Muscle of arm (tissue), 12 donors: ENCODE results near the gene CHD2. TPM values are rescaled to one million over a fixed set of nuclear protein-coding genes. Genes with fewer than 3 reads are reported as not detected.
"Not testable (repeated sequence)": the region's sequence is repeated elsewhere in the genome, so short reads cannot be mapped to it uniquely, and the experiment has no call there.

Experiments
- DNase-seq: peaks from one replicate; pipeline ENCODE4 v3.0.0-alpha.2; 2013
- polyA plus RNA-seq, 12 donors: library from polyadenylated mRNA; unstranded; fragments of 120-200 nt; gene quantifications; one replicate each; pipeline ENCODE4 v1.2.1, GENCODE V29; 2013; ENCODE audit not compliant: insufficient read length in 12 of 12

CHD2 gene
- polyA plus RNA-seq, 12 donors: 50.6 to 133 (median 63.7) TPM; not detected in 1

DNA sequence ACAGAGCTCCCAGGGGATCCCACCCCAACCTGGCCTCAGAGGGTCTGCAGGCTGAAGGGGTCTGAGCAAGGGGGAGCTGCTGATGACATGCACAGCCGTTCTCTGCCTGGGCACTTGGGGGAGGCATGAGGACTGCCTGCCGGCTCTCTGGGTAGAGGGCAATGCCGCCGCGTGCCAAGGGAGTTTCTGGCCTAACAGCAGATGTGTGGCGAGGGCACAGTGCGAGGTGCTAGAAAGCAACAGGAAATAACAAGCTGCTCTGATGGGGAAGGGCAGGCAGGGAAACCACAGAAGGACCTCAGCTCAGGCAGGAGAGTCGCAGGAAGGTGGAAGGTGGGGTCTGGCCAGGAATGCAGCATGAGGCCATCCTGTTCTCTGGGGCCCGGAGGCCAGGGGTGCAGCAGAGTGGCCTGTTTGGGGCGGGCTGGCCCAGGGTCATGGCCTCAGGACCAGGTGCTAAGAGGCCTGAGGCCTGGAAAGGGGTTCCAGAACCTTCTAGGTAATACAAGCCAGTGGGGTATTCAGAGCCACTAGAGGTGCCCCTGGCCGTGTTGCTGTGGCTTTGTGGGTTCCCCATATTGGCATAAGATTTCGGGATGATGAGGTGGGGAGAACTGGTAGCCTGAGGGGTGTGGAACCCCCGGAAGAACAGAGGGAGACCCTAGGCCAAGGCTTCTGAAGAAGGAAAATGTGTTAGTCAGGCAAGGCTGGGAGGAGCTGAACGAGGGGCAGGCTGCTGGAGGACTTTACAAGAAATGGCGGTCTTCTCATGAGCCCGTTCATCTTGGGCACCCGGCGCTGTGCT, 147.7 kb downstream of the CHD2 start:
- DNase-seq: no peak

DNA sequence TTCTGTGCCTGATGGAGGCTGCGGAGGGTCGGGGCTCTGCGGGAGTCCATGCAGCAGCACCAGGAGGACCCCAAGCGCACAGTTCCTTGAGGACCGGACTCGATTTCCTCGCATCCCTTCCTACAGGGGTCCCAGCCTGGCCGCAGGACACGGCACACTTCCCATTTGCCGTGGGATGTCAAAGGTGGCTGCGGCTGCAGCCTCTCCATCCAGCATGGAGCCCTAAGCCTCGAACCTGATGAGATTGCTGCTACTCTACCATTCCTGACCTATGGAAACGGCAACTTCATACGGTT, 148.2 kb downstream of the CHD2 start:
- DNase-seq: no peak

DNA sequence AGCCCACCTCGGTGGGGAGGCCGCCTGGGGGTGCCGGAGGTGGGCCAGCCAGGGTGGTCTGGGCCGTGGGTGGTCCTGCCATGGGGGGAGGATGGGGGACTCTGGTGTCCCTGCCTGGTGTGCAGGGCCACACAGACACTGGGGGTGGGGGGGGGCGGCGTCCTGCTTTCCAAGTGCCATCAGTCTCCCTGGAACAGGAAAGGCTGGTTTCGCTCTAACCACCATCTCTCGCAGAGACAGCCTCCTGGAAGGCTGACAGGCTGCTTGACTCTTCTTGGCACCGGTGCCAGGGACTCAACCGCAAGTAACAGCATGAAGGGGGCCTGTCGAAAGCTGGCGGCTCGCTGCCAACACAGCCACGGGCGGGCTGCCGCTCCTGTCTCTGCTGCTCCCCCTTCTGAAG, 148.6 kb downstream of the CHD2 start:
- no peak for DNase-seq

DNA sequence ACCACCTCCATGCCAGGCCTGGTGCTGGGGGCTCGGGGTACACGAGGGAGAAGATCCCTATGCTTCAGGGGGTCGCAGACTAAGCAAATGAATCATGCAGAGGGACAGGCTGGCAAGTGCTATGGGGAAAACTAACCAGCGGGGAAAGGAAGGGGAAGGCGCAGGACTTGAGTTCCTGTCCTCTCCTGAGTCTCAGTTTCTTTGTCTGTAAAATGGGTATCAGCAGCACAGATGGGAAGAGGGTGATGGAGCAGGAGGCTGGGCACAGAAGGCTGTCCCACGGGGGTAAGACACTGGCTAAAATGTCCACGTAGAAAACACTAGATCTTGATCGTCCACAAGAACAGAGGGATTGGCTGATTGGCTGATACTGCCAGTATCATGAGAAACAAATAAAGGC, 149.1 kb downstream of the CHD2 start:
- DNase-seq: no peak

DNA sequence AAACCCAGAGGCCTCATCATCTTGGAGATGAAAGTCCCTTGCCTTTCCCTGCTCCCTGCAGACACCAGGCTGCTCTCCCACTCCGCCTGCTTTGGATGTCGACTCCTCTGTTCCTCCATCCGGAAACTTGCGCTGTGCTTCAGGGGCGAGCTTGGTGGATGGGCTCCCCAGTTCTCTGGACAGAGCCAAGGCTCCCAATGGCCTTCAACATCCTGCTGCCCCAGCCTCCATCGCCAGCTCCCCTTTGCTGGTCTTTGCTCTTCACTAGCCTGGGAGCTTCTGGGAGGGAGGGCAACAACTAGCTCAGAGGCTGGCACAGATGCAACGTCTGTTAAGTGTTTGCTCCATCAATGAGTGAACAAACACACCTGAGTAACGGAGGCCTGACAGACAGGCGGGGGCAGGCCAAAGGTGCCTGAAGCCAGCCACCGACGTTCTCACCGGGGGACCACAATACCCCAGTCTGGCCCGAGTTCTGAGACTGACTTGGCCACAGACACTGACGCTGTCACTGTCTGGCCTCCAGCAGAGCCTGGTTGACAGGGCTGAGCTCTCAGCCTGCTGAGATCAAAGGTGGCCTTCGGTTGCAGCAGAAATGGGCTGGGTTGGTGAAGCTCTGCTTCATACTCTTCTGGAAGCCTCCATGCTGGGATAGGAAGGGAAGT, 149.9 kb downstream of the CHD2 start:
- DNase-seq: no peak

DNA sequence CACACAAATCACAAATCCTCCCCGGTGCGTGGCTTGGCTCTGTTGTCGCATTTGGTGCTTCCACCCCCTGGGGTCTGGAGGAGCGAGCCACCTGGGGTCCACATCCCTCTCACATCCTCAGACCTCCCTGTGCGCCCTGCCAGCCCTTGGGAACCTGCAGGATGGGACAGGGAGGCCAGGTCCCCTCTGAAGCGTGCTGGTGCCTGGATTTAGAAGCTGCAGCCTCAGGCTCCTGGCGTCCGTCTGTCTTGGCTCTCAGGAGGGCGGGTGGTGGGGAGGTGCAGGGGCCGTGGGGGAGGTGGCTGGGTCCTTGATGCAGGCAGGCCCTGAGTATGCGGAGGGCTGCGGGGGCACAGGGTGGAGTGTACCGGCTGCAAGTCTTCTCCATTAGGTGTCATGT, 150.5 kb downstream of the CHD2 start:
- DNase-seq: no peak

DNA sequence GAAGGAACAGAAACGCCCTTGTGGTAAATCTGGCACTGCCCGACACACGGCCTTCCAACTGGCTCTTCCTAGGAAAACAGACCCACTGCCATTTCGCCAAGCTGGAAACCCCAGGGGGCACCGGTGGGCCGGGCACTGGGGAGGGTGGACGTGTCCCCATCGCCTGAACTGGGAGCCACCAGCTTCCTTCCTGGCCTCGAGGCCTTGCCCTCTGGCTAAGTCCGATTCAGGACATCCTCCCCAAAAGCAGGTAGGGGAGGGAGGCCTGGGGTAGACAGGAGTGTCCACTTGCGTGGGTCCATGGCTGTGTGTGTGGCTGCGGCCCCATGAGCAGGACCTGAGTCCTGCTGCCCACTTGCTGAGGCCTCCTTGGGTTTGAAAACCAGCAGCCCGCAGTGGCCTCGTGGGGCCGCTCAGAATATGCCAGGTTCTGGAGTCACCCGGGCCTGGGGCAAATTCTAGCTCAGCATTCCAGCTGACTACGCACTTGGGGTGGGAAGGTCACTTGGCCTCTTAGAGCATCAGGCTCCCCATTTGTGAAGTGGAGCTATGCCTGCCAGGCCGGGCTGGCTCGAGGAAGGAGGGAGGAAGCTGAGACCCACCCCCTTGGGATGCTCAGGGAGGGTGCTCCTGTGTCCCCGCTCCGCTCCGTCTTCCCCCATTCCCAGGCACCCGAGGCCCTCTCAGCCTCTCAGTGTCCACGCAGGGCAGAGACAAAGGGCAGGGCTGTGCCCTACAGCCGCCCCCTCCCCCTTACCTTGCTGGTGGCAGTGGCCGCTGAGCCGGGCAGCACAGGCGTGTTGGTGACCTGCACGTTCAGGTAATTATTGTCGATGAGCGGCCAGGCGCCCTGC, 151.3 kb downstream of the CHD2 start:
- DNase-seq: no peak

DNA sequence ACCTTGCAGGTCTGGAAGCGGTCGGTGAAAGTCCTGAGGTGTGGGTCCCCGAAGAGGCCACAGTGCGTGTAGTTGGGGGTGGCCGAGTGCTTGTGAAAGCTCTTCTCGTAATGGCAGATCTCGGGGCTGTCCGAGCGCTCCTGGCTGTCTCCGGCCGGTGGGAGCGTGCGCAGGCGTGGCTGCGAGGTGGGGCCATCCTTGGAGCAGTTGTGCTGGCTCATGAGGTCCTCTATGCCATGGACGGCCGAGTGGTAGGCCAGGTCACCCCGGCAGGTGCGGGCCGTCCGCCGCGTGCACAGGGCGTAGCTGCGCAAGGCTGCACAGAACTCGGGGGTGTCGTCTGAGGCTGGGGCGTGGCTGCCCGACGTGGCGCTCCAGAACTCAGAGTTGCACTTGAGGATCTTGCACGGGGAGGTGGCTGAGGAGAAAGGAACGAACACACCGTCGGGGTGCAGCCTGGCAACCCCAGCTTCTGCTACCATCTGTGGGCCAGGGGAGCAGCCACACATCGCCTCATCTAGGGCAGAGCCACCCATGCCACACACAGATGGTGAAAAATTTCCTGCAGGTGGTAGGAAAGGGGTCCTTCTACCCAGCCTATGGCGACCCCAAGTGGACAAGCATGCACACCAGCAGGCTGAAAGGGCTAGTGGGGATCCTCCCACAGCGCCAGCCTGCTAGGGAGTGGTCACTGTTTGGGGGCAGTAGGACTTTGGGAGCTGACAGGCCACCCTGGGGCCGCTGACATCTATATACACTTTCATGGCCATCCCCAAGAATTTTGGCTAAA, 152.2 kb downstream of the CHD2 start:
- DNase-seq: no peak

DNA sequence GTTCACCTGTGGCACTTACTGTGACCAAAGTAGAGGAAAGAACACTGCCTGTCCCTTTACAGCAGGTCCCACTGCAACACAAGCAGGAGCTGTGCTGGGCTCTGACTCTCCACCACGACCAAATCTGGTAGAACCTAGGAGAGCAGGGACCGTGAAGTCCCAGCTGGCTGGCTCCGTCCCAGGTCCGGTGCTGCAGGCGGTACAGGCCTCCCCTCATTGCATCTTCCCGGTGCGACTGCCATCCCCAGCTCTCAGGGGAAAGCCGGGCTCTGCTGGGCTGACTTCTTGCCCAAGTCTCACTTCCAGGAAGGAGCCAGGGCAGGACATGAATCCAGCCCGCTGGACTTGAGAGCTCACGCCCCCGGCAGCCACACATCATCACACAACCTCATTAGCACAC, 155.1 kb downstream of the CHD2 start:
- DNase-seq: no peak

DNA sequence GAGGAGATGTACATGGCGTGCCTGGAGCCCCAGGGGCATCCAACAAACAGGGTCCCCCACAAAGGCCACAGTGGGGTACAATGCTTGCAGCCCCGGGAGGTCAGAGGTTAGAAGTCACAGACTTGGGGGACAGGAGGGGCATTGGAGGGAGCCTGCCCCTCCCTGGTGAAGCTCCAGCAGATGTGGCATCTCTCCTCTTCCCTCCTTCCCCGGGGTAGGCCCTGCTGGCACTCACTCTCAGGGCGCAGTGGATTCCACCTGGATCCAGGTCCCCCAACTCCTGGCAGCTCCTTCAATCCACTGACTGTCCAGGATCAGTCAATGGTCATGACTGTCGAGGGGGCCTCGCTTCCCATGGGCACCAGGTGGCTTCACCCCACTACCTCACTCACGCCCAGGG, 156.7 kb downstream of the CHD2 start:
- no peak for DNase-seq

DNA sequence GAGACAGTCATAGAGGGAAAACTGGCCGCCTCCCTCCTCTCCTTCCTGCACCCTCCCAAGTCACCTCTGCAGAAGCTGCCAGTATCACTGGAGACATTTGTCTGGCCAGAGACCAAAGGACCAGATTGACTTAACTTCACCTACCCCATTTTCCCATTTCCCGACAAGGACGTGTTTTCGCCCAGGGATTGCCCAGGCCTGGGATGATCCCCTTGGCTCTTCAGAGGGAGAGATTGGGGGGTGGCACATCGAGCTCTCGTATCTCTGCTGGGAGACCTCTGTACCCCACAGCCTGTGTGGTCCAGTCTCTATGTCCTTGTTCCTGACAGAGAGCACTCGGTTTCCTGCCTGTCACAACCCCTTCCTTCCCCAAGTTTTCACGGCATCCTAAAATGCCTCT, 157.5 kb downstream of the CHD2 start:
- DNase-seq: no peak

DNA sequence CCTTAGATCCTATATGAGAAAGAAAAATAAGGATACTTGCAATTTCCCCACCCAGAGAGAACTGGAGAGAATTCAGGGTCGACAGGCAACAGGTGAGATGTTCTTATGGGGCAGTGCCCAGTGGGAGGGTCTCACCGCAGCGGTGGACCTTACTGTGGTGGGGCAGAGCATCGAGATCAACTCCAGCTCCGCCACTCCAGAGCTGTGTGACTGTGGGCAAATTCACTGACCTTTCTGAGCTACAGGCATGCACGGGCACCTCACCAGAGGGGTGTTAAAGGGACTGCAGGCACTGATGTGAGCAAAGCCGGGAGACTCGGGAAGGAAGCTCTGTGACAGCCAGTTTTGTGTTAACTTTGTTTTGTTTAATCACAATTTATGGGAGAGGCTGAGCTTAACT, 158.0 kb downstream of the CHD2 start:
- DNase-seq: no peak

DNA sequence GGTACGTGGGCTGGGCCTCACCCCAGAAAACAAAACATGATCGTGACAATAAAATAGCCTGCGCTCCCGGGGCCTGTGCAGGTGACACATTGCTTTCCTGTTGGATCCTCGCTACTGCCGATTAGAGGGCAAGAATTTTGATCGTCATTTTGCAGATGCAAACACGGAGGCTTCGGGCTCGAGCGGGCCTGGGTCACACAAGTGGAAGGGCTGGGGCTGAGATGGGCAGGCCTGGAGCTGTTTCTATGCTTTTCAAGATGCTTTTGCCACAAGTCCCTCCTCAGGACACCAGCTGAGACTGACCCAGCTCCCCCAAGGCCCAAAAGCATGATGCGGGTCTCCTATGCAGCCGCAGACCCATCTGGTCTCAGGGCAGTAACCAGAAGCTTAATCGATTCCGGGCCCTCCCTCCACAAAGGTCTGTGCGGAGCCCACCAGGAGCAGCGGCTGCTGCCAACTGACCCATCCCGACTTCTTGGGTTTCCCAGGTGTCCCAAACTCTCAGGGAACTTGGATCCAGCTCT, 158.8 kb downstream of the CHD2 start:
- DNase-seq: no peak

DNA sequence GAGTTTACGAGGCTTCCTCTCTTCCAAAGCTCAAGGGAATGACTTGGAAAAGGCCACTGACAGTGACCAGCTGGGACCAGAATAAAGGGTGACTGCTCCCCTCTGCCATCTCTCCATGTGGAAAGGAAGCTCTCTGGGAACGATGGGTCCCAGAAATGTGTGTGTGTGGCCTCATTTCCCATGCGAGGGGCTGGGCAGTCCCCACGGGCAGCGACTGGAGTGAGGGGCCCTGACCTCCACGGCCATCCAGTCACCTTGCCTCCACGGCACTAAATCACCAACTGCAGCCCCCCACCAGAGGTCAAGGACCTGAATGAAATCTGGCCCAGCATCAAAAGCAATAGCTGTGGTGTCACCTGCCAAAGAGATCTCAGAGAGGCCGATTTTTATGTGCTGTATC, 159.3 kb downstream of the CHD2 start:
- no peak for DNase-seq

DNA sequence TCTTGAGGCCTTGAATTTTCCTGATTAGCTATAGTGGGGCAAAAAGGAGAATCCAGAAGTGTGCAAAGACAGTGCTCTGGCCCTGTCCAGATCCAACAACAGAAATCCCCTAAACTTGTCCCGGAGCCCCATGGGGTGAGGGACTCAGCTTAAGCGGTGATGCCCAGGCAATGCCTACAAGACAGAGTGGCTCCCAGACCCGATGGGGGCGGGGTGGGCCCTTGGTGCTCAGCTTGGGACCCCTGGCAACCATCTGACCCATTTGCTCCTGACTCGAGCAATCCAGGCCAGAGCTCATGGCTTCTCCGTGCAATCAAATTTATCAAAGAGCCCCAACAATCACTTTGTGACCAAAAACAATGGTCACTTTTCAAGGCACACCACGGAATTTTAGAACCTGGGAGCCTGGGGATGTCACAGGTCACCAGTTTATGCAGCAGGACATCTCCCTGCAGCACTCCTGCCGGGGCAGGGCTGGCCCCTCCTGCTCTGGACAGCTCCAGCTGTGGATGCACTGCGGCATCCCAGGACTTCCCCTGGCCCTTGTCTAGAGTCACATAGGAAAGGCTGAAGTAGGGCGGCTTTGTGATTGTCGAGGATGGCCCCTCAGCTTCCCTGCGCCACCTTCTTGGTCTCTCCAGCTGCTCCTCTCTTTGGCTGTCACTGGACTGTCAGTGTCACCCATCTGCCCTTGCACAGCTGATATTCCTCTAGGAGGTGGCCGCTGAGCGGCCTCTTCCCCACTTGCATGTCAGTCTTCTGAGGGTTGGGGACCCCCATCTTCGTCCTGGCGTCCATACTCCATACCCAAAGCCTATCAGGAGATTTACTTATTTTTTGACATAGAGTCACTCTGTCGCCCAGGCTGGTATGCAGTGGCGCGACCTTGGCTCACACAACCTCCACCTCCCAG, 160.5 kb downstream of the CHD2 start:
- no peak for DNase-seq

DNA sequence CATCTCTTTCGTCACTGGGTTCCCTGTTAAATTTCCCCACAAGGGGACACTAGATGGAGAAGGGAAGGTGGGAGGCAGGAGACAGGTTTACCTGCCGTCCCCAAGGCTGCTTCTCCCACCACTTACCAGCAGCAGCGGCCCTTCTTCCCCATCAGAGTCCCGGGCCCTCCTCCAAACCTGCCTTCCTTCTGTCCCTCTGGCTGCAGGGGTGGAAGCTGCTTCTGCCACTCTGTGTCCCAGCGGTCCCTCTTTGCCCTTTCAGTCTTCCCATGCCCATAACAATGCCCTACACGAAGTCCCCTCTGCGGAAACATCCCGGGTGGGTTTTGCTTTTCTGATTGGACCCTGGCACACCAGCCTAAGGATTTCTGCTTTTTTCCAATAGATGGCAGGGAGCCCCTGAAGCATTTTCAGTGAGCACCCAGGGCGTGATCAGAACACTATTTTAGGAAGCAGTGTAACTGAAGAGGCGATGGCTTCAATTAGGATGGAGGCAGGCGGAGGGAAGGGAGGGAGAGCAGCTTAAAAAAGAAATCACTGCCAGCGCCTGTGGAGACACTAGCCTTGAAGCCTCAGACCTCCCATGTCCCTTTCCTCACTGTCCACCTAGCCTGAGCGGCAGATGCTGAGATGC, 162.6 kb downstream of the CHD2 start:
- DNase-seq: not testable (repeated sequence)

DNA sequence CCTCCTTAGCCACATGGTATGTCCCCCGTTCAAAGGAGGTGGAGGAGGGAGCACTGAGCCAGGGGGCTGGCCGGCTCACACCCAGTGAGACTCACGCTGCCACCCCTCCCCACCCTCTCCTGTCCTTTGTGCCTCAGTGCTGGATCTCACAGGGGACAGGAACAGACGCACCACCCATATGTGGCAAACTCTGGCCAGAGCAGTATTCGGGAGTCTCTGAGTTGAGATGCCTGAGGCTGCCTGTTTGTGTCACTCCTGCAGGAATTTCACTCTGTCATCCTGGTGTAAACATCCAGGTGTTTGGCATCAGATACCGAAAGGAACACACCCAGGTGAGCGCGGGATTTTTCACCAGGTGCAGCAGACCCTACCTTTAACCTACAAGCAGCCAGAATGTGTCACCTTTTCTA, 163.1 kb downstream of the CHD2 start:
- no peak for DNase-seq

DNA sequence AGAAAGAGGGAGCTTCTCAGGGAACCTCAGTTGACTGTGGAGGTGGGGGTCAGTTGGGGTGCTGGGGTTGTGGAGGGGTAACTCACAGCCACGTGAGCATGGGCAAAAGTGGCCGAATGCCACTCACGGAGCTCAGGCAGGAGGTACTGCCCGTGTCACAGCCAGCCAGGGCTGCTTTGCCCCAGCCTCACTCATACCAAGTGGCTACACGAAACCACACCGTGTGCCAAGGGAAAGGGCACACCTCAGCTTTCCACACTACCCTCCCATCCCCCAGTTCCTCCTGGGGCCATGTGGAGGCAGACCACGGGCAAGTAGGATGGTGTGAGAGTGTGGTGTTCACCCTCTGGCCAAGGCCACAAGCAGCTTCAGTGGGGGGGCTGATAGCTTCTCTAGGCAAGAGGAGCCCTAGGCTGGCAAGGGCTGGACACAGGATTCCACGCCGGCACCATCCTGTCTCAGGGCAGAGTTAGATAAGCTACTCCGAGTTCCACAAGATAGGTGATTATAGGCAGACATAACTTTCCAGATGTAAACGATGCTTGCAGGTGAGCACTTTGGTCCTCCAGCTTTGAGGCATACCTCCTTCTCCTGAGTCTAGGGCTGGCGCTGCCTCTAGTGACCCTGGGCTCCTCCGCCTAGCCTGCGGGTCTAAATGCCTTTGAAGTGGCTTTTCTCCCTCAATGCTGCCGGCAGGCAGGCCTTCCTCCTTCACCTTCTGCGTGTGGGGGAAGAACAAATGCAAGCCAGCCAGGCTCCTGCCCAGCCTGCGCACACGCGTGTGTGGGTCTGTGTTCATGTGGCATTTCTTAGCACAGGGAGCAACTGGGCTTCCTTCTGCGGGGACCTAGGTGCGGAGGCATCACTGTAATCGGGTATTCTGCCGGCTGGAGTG, 163.9 kb downstream of the CHD2 start:
- no peak for DNase-seq

DNA sequence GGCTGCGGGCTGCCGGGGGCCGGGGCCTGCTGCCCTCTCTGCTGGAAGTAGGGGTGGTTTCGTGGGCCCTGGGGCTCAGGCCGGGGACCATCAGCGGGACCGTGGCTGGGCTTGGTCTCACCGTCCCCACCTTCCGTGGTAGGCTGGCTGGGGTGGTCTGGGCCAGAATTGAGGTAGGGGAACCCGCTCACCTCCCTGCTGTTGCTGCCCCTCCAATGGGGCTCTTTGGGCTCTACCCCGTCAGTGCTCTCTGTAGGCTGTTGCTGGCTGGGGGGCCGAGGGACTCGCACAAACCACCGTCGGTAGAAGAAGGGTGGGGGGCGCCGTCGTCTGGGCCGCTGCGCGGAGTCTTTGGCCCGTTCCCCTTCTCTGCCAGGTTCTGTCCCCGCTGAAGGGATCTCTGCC, 165.5 kb downstream of the CHD2 start:
- DNase-seq: no peak
